Tibial artery (tissue), 4 donors: ENCODE results near the gene RRP36.
A peak's percentile ranks its signal among the peaks of the same experiment; 100 is the strongest.

ENCODE experiments used
- DNase-seq, 2 donors: peaks; one replicate each; pipeline ENCODE4 v3.0.0-alpha.2; 2019
- H3K27ac ChIP-seq, 2 donors: fragments of 200-600 bp; sonication (generic) in 1 of 2; 1 replicate in 1 of 2; 2 replicates in 1 of 2; pipeline ENCODE4 v1.5.1; 2018 to 2019; ENCODE audit warnings: mild to moderate bottlenecking in 1 of 2
- H3K27me3 ChIP-seq, 2 donors: fragments of 200-600 bp; sonication (generic) in 1 of 2; one replicate each; pipeline versions ENCODE4 v1.5.1 to v1.6.0; 2016 to 2019
- H3K36me3 ChIP-seq, 3 donors: fragments of 200-600 bp; sonication (generic) in 2 of 3; one replicate each; pipeline ENCODE4 v1.5.1; 2016 to 2019; ENCODE audit warnings: mild to moderate bottlenecking in 2 of 3
- H3K4me1 ChIP-seq, 4 donors: fragments of 200-600 bp; sonication (generic) in 2 of 4; 1 replicate in 3 of 4; 2 replicates in 1 of 4; pipeline ENCODE4 v1.5.1; 2016 to 2019
- H3K4me3 ChIP-seq, 2 donors: fragments of 200-600 bp; sonication (generic) in 1 of 2; 1 replicate in 1 of 2; 2 replicates in 1 of 2; pipeline ENCODE4 v1.5.1; 2018 to 2019; ENCODE audit warnings: mild to moderate bottlenecking in 2 of 2
- H3K9me3 ChIP-seq, 3 donors: fragments of 200-600 bp; sonication (generic) in 1 of 3; one replicate each; pipeline ENCODE4 v1.5.1; 2016 to 2019
- CTCF ChIP-seq, 2 experiments: fragments of 200-600 bp in 1 of 2; fragments of 450-650 bp in 1 of 2; IDR thresholded peaks; one replicate each; pipeline ENCODE4 v1.5.1; 2017 to 2019; ENCODE audit warnings: antibody characterized with exemption in 2 of 2, mild to moderate bottlenecking in 1 of 2, moderate library complexity in 1 of 2
- intact Hi-C: fragments of 100-400 bp; cut with DNase I; formaldehyde crosslinking; loops from one replicate; pipeline ENCODE4 v1.15.0; 2023; ENCODE audit warnings: low total_unique reads

The RRP36 gene

GRCh38 chr6:42978839-42979522, 42.4 kb upstream of the RRP36 start, which contains the start of gene PEX6:
Gene PEX6, minus strand, starts transcription at chr6:42979181. Its CDS starts 31 bp downstream, at chr6:42979150.
- peak; percentile 81 to 94 for DNase-seq
- no peaks in the 10 kb centered on the region for H3K9me3 ChIP-seq
- intact Hi-C loops, result loop anchor here (10.0 kb wide), 1 partner anchor 74 kb away; no protein-coding TSS in a partner anchor
- H3K27ac ChIP-seq, result peak within 1 kb of the TSS; percentile 86 to 87
- TF ChIP-seq CTCF (IDR thresholded peaks at IDR 0.05), result no peak
- H3K4me1 ChIP-seq, result peaks cover 0 to 49% (median 28%) of the 10 kb centered on the region in 4 donors
- H3K36me3 ChIP-seq, result peaks cover 0 to 3% (median 0%) of the 10 kb centered on the region in 3 donors
- H3K27me3 ChIP-seq, result no peaks in the 10 kb centered on the region
- H3K4me3 ChIP-seq, result peak within 1 kb of the TSS; percentile 82 to 91

- Histone ChIP-seq H3K4me3 (peak overlapping the region; percentile 82 to 91), H3K4me1 (peaks cover 0 to 49% (median 28%) of the 10 kb centered on the region in 4 donors), H3K27me3 (no peaks in the 10 kb centered on the region), H3K27ac (peak overlapping the region; percentile 86 to 87), H3K9me3 (no peaks in the 10 kb centered on the region), H3K36me3 (no peaks in the 10 kb centered on the region)
- DNase-seq, result no peak
- intact Hi-C loops, result loop anchor here (10.0 kb wide), 1 partner anchor 75 kb away; no protein-coding TSS in a partner anchor
- no peak for TF ChIP-seq CTCF (IDR thresholded peaks at IDR 0.05)
These were observed 41.8 kb upstream of the RRP36 start for GRCh38 chr6:42979523-42980177.

DNA sequence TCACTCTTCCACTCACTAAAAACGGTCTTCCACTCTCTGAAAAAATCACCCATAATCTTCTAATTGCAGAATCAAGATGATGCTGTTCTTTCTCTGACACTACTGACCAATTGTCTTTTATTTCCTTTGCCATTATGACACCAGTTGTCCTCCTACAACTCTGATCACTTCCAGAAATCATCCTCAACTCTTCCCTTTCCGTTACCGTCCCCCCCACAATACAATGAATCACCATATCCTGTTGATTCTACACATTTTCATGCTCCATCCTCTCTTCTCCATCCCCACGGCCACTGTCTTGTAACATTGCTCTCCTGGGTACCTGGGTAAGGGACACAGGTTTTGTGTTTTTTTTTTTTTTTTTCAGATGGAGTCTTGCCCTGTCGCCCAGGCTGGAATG, 39.6 kb upstream of the RRP36 start:
- H3K4me3 ChIP-seq, result no peak overlapping the region
- H3K4me1 ChIP-seq, result peaks cover 0 to 58% (median 44%) of the 10 kb centered on the region in 4 donors
- no peak for DNase-seq
- intact Hi-C loops, result no loop called here
- H3K36me3 ChIP-seq, result no peaks in the 10 kb centered on the region
- TF ChIP-seq CTCF (IDR thresholded peaks at IDR 0.05), result no peak
- H3K9me3 ChIP-seq, result no peaks in the 10 kb centered on the region
- no peaks in the 10 kb centered on the region for H3K27me3 ChIP-seq
- no peak overlapping the region for H3K27ac ChIP-seq

DNA sequence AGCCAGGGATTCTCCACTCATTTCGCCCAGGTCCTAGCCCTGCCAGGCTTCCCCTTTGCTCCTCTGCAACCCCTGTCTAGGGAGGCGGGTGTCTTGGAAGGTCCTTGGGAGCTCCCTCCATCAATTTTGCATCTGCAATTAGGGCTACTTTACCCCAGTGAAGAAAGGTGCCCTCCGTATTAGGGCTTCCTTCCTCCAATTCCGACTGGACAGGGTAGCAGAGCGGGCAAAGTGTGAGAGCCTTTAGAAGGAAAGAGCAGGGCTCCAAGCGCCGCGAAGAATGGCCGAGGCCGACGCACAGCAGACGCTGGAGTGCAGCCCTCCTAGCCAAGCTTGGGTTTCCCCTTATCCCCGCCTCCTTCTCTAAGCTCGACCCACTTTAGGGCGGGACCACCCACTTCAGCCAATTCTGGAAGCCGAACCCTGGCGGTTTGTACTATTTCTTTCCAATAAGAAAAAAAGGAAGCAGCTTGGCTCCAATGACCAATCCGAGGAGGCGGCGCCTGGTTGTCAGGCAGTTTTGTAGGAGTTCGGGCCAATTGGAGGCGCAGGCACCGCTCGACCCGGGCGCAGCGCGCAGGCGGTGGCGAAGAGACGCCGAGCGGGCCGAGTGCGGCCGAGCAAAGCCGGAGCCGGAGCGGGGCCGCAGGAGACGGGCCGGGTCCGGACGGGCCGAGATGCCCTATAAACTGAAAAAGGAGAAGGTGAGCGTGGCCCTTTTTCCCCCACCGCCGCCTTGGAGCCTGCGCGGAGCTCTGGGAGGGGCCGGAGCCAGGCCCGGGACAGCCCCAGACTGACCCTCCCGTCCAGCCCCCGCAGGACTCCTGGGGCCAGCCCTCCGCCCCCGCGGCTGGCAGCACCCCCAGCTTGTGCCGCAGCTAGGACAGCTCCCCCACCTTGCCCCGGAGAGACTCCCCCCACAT, 37.2 kb upstream of the RRP36 start, which contains the start of gene PPP2R5D:
Gene PPP2R5D (plus strand): TSS at position 570 of the 923 bp plus-strand sequence. CDS start 108 bp downstream, at position 678.
- intact Hi-C loops, result no loop called here
- Histone ChIP-seq H3K4me3 (peak within 1 kb of the TSS; percentile 61 to 93), H3K4me1 (peaks cover 0 to 65% (median 54%) of the 10 kb centered on the region in 4 donors), H3K27me3 (no peaks in the 10 kb centered on the region), H3K9me3 (no peaks in the 10 kb centered on the region), H3K27ac (peak within 1 kb of the TSS; percentile 80 to 94), H3K36me3 (peaks cover 0 to 3% (median 2%) of the 10 kb centered on the region in 3 donors)
- TF ChIP-seq CTCF (IDR thresholded peaks at IDR 0.05), result peak in 1 of 2 experiments; percentile 37
- DNase-seq, result peak; percentile 99

DNA sequence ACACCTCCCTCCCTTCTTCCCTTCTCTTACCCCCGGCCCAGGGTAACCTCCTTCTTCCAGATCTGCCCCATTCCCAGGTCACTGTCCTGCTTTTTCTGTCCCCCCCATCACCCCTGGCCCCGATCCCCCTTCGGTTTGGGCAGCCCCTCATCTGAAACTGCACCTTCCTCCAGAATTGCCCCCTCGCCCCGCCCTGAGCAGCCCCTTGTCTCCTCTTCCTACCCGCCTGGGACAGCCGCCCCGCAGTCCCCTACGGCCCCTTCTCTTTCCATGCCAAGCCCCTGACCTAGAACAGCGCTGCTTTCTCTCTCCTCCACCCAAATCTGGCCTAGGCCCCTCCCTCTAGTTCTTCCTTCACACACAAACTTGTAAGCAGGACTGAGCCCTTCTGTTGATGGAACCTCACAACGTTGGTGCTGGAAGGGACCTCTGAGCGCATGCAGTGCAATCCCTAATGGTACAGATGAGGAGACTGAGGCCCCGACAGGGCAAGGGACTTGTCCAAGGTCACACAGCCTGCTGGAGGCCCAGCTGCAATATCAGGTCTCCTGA, 36.4 kb upstream of the RRP36 start:
- intact Hi-C loops, result no loop called here
- no peak for DNase-seq

More for the DNA sequence above, 36.4 kb upstream of the RRP36 start:
- no peaks in the 10 kb centered on the region for H3K27me3 ChIP-seq
- no peaks in the 10 kb centered on the region for H3K9me3 ChIP-seq
- H3K4me1 ChIP-seq, result peaks cover 0 to 58% (median 48%) of the 10 kb centered on the region in 4 donors
- TF ChIP-seq CTCF (IDR thresholded peaks at IDR 0.05), result no peak
- peaks cover 6 to 10% (median 9%) of the 10 kb centered on the region in 3 donors for H3K36me3 ChIP-seq
- peak overlapping the region; percentile 80 to 94 for H3K27ac ChIP-seq
- H3K4me3 ChIP-seq, result peak overlapping the region; percentile 61 to 93
